Natural killer cell (primary cell): ENCODE data around the gene CITED4. TPM values are rescaled to one million over a fixed set of nuclear protein-coding genes. Genes with fewer than 3 reads are reported as not detected.

Experiments used
- ATAC-seq, 3 donors: fragments of 150-1000 bp in 2 of 3; fragments of 200-7000 bp in 1 of 3; cut with Tn5 transposase; 1 replicate in 1 of 3; 2 replicates in 2 of 3; pipeline ENCODE4 v1.10.0; 2021; ENCODE audit warnings: mild to moderate bottlenecking in 2 of 3, moderate library complexity in 2 of 3
- DNase-seq, 2 donors: peaks; one replicate each; pipeline versions ENCODE4 v3.0.0 to v3.0.0-alpha.2; 2013 to 2021; ENCODE audit warnings: mixed read lengths in 1 of 2
- H3K27ac ChIP-seq: one replicate; pipeline ENCODE4 v1.5.1; 2013; ENCODE audit warnings: mild to moderate bottlenecking, low read length
- H3K27me3 ChIP-seq: one replicate; pipeline ENCODE4 v1.6.1; 2013; ENCODE audit warnings: low read length; ENCODE audit not compliant: control insufficient read depth, insufficient read depth
- H3K36me3 ChIP-seq: one replicate; pipeline ENCODE4 v1.6.1; 2013; ENCODE audit warnings: low read length; ENCODE audit not compliant: control insufficient read depth, insufficient read depth
- H3K4me1 ChIP-seq: one replicate; pipeline ENCODE4 v1.6.1; 2013; ENCODE audit warnings: low read length; ENCODE audit not compliant: control insufficient read depth, insufficient read depth
- H3K4me3 ChIP-seq: one replicate; pipeline ENCODE4 v1.5.1; 2013; ENCODE audit warnings: low read length
- H3K9me3 ChIP-seq: one replicate; pipeline ENCODE4 v1.6.1; 2013; ENCODE audit warnings: low read length; ENCODE audit not compliant: control insufficient read depth, insufficient read depth
- H3K27ac Mint-ChIP-seq, 2 donors: one replicate each; pipeline ENCODE4 v1.8.0; 2022; ENCODE audit warnings: mild to moderate bottlenecking in 2 of 2, mixed read lengths in 2 of 2, moderate library complexity in 1 of 2
- H3K27me3 Mint-ChIP-seq, 2 donors: one replicate each; pipeline ENCODE4 v1.8.0; 2022; ENCODE audit warnings: low read depth in 2 of 2, mixed read lengths in 2 of 2
- H3K36me3 Mint-ChIP-seq: one replicate; pipeline ENCODE4 v1.8.0; 2022; ENCODE audit warnings: mixed read lengths
- H3K4me1 Mint-ChIP-seq, 2 donors: one replicate each; pipeline ENCODE4 v1.8.0; 2022; ENCODE audit warnings: mixed read lengths in 2 of 2
- H3K4me3 Mint-ChIP-seq: one replicate; pipeline ENCODE4 v1.8.0; 2022; ENCODE audit warnings: mild to moderate bottlenecking, moderate library complexity, mixed read lengths
- H3K9me3 Mint-ChIP-seq, 2 donors: one replicate each; pipeline ENCODE4 v1.8.0; 2022; ENCODE audit warnings: mixed read lengths in 2 of 2
- CTCF ChIP-seq: fragments of 200-600 bp; IDR thresholded peaks from one replicate; pipeline ENCODE4 v1.8.0; 2022; ENCODE audit warnings: antibody characterized with exemption
- WGBS: methylation state at CpG from one replicate; pipeline ENCODE4 v1.1.7; 2013; ENCODE audit warnings: missing lambda C conversion rate; ENCODE audit not compliant: insufficient coverage; 5-methylcytosine and 5-hydroxymethylcytosine counted together
- intact Hi-C: fragments of 100-400 bp; cut with micrococcal nuclease; formaldehyde crosslinking; loops from one replicate; pipeline ENCODE4 v1.14.2; 2022
- total RNA-seq, 4 donors: library from RNA; stranded (reverse); fragments of 120-200 nt in 1 of 4; gene quantifications; one replicate each; pipeline versions ENCODE4 v1.2.3 to v1.2.4, GENCODE V29; 2013 to 2022

Gene CITED4
- total RNA-seq, 3 donors from 2014 or later (not counting 1 experiment from before 2014, with no cell fraction given) = 3.5 to 7.7 (median 4.9) TPM

- H3K4me1 Mint-ChIP-seq = no peaks in the 10 kb centered on the region
- 91% methylated on average over 4 of the region's 6 CpGs for WGBS
- Histone ChIP-seq H3K9me3 (no peaks in the 10 kb centered on the region), H3K36me3 (no peaks in the 10 kb centered on the region), H3K27me3 (no peaks in the 10 kb centered on the region), H3K4me3 (no peak overlapping the region), H3K27ac (no peak overlapping the region), H3K4me1 (no peaks in the 10 kb centered on the region)
- DNase-seq (no peak), ATAC-seq (no peak)
- no peaks in the 10 kb centered on the region for H3K36me3 Mint-ChIP-seq
- no peaks in the 10 kb centered on the region for H3K9me3 Mint-ChIP-seq
- TF ChIP-seq CTCF = no peak
- no peak overlapping the region for H3K4me3 Mint-ChIP-seq
- intact Hi-C loops = no loop called here
- H3K27ac Mint-ChIP-seq = no peak overlapping the region
- H3K27me3 Mint-ChIP-seq = peaks cover 0 to 5% of the 10 kb centered on the region in 2 donors
Measured at GRCh38 chr1:40908350-40908749, 46.2 kb upstream of the CITED4 start.

GRCh38 chr1:40907899-40908298 lies 45.7 kb upstream of the CITED4 start:
- Histone ChIP-seq H3K27me3 (no peaks in the 10 kb centered on the region), H3K4me1 (no peaks in the 10 kb centered on the region), H3K36me3 (no peaks in the 10 kb centered on the region), H3K4me3 (no peak overlapping the region), H3K9me3 (no peaks in the 10 kb centered on the region), H3K27ac (no peak overlapping the region)
- WGBS = 89% methylated on average over 4 of the region's 4 CpGs
- ATAC-seq (no peak), DNase-seq (no peak)
- no peaks in the 10 kb centered on the region for H3K4me1 Mint-ChIP-seq
- peaks cover 0 to 7% of the 10 kb centered on the region in 2 donors for H3K27me3 Mint-ChIP-seq
- no peaks in the 10 kb centered on the region for H3K36me3 Mint-ChIP-seq
- H3K9me3 Mint-ChIP-seq = no peaks in the 10 kb centered on the region
- H3K27ac Mint-ChIP-seq = no peak overlapping the region
- no peak for TF ChIP-seq CTCF
- H3K4me3 Mint-ChIP-seq = no peak overlapping the region
- intact Hi-C loops = no loop called here

- H3K9me3 ChIP-seq = no peaks in the 10 kb centered on the region
- Mint-ChIP-seq H3K27ac (no peak overlapping the region), H3K4me3 (no peak overlapping the region), H3K27me3 (peaks cover 6 to 7% of the 10 kb centered on the region in 2 donors), H3K9me3 (no peaks in the 10 kb centered on the region), H3K36me3 (no peaks in the 10 kb centered on the region), H3K4me1 (no peaks in the 10 kb centered on the region)
- no peak for TF ChIP-seq CTCF
- ATAC-seq (no peak), DNase-seq (no peak)
- 94% methylated on average over 2 of the region's 3 CpGs for WGBS
- H3K27ac ChIP-seq = no peak overlapping the region
- intact Hi-C loops = no loop called here
- no peaks in the 10 kb centered on the region for H3K36me3 ChIP-seq
- no peaks in the 10 kb centered on the region for H3K4me1 ChIP-seq
- H3K4me3 ChIP-seq = no peak overlapping the region
- H3K27me3 ChIP-seq = no peaks in the 10 kb centered on the region
Measured at GRCh38 chr1:40906781-40907400, 44.7 kb upstream of the CITED4 start.

- Mint-ChIP-seq H3K27ac (no peak overlapping the region), H3K36me3 (no peaks in the 10 kb centered on the region), H3K4me1 (no peaks in the 10 kb centered on the region), H3K4me3 (no peak overlapping the region), H3K27me3 (peaks cover 7% of the 10 kb centered on the region in 2 donors), H3K9me3 (no peaks in the 10 kb centered on the region)
- no peak for TF ChIP-seq CTCF
- no peaks in the 10 kb centered on the region for H3K36me3 ChIP-seq
- H3K27me3 ChIP-seq = no peaks in the 10 kb centered on the region
- no peak overlapping the region for H3K4me3 ChIP-seq
- no peak for DNase-seq
- H3K9me3 ChIP-seq = no peaks in the 10 kb centered on the region
- ATAC-seq = no peak
- WGBS = no CpG with 5 or more reads among the region's 4 CpGs
- no peak overlapping the region for H3K27ac ChIP-seq
- H3K4me1 ChIP-seq = no peaks in the 10 kb centered on the region
- intact Hi-C loops = no loop called here
Measured at GRCh38 chr1:40905061-40905460, 42.9 kb upstream of the CITED4 start.
